Limb (tissue), 2 donors: ENCODE data around the gene COMMD8.
"Not testable (repeated sequence)": the region's sequence is repeated elsewhere in the genome, so short reads cannot be mapped to it uniquely, and the experiment has no call there.

Source experiments
- DNase-seq, 2 donors: peaks; one replicate each; pipeline ENCODE4 v3.0.0-alpha.2; 2016; ENCODE audit errors: extremely low spot score in 2 of 2

The COMMD8 gene

GRCh38 chr4:47463235-47463956 is at the start of gene COMMD8:
Gene COMMD8, minus strand, starts transcription at chr4:47463702. Its CDS starts 51 bp downstream, at chr4:47463651.
- peak; percentile 96 to 97 for DNase-seq

DNA sequence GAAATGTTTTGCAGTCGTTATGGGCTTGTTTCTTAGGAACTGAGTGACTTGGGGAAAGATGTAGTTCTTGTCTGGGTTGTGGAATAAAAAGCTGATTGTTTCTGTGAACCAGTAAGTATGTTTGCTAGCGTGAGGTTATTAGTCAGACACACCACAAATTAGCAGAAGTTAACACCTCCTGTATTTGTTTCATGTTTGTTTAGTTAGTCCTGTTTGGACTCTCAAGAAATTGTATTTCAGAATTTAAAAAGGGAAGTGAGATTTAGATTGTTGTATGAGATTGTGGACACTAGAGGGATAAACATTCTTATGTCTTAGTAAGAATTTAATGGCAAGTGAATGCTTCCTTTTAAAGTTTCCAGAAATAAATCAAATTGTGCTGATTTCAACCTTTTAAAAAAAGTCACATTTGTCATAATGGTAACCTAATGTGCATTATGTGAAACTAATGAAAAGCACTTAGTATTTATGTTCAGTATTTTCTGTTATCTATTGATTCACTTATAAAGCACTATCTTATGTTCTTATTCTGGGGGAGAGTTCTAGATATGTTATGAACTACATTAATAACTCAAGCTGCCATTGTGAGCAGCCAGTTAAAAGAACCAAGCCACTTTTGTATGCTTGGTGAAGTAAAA is 47.1 kb upstream of the COMMD8 start:
- DNase-seq, result no peak

DNA sequence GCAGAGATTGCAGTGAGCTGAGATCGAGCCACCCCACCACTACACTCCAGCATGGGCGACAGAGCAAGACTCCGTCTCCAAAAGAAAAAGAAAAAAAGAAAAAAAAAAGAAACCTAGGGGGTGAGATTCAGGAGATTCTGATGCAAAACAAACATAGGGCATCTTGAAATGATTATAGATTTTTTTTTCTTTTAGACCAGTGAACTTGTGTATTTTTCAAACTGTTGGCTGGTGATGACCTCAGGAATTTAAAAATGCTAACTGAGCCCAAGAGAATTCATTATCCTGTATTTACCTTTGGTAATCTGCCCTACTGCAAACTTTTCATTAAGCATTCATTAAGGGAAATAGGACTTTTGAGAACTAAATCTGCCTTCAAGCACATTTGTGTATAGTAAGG is 42.2 kb upstream of the COMMD8 start:
- DNase-seq, result no peak

DNA sequence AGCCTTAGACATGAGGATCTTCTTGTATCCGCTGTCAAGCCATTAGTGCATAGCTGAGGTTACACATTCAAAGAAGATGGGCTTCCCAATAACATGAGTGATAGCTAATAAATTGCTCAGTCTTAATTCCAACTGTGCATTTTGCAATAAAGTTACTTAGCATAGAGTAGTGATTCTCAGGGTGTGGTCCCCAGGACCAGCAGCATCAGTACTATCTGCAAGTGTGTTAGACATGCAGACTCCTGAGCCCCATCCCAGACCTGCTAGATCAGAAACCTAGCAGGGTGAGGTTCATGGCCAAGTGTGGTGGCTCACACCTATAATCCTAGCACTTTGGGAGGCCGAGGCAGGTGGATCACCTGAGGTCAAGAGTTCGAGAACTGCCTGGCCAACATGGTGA is 41.6 kb upstream of the COMMD8 start:
- no peak for DNase-seq

GRCh38 chr4:47500776-47501175 is 37.3 kb upstream of the COMMD8 start:
- DNase-seq, result no peak

DNA sequence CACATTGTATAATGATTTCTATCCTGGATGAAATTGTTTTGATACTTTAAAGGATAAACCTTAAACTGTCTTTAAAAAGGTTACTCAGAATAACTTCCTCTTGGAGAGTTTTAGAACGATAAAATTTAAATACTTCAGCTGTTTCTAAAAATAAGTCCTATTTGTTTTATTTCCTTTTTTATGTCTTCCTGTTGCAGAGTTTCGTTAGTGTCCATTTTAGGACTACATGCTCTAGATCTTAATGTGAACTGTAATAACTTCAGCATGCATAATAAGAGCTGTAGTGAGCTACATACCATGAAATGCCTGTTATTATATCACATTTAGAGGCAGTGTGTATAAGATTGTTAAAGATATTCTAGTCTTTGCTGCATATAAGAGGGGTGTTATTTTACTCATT is 36.2 kb upstream of the COMMD8 start:
- DNase-seq, result no peak

- no peak for DNase-seq
These were observed 35.4 kb upstream of the COMMD8 start for GRCh38 chr4:47498899-47499298.

GRCh38 chr4:47494124-47494430 is 30.6 kb upstream of the COMMD8 start:
- DNase-seq, result no peak

DNA sequence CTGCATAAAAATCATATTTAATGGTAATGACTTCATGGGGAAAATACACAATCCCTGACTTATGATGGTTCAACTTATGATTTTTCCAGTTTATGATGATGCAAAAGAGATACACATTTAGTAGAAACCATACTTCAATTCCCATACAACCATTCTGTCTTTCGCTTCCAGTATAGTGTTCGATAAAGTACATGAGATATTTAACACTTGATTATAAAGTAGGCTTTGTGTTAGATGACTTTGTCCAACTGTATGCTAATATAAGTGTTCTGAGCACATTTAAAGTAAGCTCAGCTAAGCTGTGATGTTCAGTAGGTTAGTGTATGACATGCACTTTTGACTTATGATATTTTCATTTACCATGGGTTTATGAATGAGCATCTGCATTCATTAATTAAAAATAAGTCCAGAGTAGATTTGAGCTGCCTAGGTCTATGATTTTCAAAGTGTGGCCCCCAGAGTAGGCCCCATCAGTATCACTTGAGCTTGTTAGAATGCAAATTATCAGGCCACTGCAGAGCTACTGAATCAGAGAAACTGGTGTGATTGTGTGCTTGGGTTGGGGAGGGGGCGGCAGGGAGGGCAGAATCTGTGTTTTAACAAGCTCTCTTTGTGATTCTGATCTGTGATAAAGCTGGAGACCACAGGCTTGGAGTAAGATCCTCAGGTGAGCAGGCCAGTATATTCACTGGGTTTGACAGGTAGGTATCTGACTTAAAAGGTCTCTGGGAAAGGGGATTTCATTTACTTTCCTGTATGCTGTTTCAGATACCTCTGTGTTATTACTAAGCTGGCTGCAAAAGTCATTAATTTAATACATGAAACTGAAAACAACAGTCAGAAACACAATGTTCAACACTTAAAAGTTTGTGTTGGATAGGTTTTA is 30.0 kb upstream of the COMMD8 start:
- no peak for DNase-seq

DNA sequence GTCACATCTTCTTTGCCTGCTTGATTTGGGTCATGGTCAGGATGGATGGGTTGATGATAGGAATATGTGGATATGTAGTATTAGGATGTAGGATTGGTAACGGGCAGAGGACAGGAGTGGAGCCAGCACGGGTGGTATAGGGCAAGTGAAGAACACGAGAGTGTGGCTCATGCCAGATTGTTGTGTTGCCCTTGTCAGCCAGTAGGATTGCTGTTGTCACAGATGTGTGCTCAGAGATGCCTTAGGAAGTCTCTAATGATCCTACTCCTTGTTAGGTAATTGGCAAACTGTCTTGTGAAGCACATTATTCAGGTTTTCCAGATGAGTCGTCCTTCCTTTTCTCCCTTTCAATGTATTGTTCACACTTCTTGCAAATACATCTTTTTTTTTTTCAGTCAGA is 27.0 kb upstream of the COMMD8 start:
- DNase-seq, result no peak

- DNase-seq, result no peak
These were observed 25.2 kb upstream of the COMMD8 start for GRCh38 chr4:47488706-47489105.

DNA sequence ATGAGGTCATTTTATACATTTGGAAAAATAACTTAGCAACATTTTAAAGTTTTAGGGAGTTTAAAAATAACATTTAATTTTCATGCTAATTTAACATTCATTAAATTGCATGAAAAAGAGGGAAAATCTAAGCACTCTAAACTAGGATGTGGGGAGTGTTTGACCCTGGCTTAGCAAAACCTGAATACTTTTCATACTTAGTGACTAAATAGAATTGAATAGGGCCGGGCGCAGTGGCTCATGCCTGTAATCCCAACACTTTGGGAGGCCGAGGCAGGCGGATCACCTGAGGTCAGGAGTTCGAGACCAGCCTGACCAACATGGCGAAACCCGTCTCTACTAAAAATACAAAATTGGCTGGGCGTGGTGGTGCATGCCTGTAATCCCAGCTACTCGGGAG is 23.2 kb upstream of the COMMD8 start:
- DNase-seq, result not testable (repeated sequence)

DNA sequence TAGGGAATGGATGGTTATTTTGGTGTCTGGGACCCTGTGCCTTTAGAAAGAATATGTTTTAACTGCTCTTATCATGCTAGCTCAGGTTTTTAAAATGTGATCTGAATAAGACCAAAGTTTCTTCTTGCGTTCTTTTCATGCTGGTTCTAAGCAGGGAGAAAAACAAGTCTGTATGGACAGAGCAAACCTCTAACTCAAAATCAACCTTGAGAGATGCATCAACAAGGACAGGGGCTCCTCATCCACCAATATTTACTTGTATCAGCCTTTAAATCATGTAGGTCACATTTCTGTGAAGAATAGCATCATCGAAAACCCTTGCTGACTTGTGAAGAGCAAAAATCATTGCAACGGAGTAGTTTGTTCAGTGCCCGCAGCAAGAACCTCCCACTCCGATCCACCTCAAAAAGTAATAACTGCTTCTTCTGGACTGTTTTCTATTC is 22.8 kb upstream of the COMMD8 start:
- no peak for DNase-seq

DNA sequence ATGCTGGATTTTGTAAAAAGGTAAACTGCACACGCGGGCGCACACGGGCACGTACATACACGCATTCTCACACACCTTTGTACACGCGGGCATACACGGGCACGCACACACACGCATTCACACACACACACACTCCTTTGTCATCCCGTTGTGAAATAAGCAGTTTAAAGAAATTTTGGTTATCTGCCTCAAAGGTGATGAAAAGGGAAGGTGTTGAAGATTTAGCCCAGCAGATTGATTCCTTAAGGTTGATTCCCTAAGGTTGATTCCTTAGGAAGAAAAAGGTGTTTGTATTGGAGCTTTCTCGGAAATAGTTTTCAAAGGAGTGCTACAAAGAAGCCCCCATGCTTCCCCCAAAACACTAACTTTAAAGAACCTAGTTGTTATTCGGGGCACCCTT is 22.3 kb upstream of the COMMD8 start:
- DNase-seq, result no peak

DNA sequence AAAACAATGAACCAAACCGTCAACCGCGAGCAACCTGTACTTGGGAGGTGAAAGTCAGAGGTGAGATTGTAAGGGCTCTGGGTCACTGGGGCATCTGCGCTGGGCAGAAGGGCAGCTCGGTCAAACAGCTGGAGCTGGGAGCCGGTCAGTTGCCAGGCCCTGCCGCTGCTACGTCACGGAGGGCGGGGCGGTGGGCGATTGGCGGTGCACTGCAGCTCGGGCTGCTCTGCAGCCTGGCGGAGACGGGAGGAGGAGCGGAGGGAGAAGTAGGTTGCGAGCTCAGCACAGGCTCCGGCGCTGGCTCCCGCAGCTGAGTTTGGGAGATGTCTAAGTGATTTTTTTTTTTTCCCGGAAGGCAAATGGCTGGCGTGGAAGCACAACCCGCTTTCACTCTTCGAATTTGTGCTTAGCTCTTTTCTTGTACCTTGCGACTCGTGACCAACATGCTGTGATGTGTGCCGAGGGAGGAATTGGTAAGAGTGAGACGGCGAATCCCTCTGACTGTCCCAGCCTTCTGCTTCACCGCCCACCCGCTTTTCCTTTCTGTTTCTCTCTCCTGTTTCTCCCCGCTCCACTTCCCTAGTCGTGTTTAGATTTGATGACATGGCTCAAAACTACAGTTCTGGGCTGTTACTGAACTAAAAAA is 21.7 kb upstream of the COMMD8 start, which contains the start of gene ATP10D:
ATP10D (plus strand) TSS at position 229 of the 646 bp plus-strand sequence. CDS start 27,266 bp downstream, outside the sequence.
- peak; percentile 94 to 95 for DNase-seq

GRCh38 chr4:47484168-47484567 is 20.7 kb upstream of the COMMD8 start:
- DNase-seq, result no peak

DNA sequence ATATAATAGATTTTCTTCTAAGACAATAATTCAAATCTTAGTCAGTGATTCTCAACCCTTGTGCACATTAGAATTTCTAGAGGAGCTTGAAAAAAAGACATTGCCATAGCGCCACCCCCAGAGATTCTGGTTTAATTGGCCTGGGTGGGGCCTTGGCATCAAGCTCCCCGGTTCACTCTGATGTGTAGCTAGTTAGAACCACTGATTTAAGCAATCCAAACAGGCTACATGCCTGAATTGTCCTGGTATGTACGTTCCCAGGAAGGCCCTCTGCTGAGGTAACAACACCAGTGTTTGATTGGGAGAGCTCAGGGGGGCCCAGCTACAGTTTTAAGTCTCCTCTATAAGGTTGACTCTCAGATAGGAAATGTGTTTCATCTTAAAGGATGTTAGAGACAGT is 20.2 kb upstream of the COMMD8 start:
- DNase-seq, result no peak

DNA sequence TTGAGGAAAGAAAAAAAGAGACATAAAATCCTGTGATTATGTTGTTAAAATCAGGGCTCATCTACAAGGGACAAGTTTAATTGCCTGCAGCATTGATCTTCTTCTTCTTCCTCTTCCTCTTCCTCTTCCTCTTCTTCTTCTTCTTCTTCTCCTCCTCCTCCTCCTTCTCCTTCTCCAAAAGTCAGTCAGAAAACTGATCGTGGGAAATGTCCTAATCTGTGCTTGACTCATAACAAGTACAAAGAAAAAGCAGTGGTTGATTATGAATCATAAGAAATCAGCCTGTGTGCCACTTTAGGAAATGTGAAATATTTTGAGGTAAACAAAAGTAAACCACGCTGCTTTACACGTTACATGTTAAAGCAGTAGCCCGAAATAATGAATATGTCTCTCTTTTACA is 18.8 kb upstream of the COMMD8 start:
- no peak for DNase-seq

DNA sequence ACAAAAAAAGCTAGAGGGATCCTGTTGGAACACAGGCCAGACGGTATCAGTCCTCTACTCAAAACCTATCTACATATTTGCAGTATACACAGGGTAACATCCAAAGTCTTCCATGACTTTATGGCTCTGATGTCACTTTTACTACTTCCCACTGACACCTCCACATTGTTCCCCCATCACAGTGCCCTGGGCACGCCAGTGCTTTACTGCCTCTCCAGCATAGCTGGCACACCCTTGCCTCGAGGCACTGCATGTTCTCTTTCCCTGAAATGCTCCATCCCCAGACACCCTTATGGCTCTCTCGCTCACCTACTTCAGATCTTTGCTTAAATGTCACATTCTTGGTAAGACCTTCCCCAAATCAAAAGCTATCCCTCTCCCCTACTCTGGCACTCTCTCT is 15.3 kb upstream of the COMMD8 start:
- no peak for DNase-seq

GRCh38 chr4:47475411-47475810 is 11.9 kb upstream of the COMMD8 start:
- no peak for DNase-seq

DNA sequence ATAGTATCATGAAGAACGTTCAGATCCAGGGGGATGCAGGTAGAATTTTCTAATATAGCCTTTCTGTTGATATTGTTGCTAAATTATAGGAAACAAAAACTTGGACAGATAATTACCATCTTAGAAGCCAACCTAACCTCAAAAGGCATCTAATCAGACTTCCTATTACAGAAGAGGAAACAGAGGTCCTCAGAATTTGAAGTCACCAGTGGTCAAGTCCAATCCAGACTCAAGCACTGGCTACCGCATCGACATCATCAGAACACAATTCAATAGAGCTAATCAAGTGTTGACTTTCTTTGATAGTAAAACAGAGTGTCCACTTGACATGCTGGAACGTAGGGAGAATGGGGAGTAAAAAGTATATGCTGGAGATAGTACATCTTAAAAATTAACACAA is 11.3 kb upstream of the COMMD8 start:
- DNase-seq, result no peak
